A549 treated with AZD9567 at 1 μM for 4 hours (cell line): ENCODE results near the gene SOX8. TPM values are rescaled to one million over a fixed set of nuclear protein-coding genes. Genes with fewer than 3 reads are reported as not detected.

Experiments used
- total RNA-seq: library from RNA; stranded (reverse); fragments of 200-300 nt; extraction: Qiagen RNA extraction; gene quantifications from 5 replicates; pipeline ENCODE4 v1.2.3, GENCODE V29; 2022; ENCODE audit not compliant: insufficient read depth

The SOX8 gene
- 0.63 to 3.1 TPM (median 2.7 TPM) in 5 replicates for total RNA-seq

GRCh38 chr16:981695-982144 is at the start of gene SOX8:
TSS of gene SOX8 (plus strand) at chr16:981770. CDS start at chr16:981923, 153 bp downstream.

GRCh38 chr16:970766-971581 is 10.6 kb upstream of the SOX8 start, which contains the start of gene LMF1:
TSS of gene LMF1 (minus strand) at chr16:970984. CDS start at chr16:970980, 4 bp downstream.

Other genes starting within 250 kb of the SOX8 start
- gene CIAO3, start 240.8 kb upstream of the SOX8 start, total RNA-seq, result 21.6 to 27.5 TPM (median 25.4 TPM) in 5 replicates
- 1.6 to 2.8 TPM (median 2.2 TPM) in 5 replicates for gene MSLN, start 221.0 kb upstream of the SOX8 start, total RNA-seq
- 29.7 to 58.4 TPM (median 53.8 TPM) in 5 replicates for gene RPUSD1, start 193.4 kb upstream of the SOX8 start, total RNA-seq
- gene CHTF18, start 193.2 kb upstream of the SOX8 start, total RNA-seq, result 25.3 to 43.9 TPM (median 32.1 TPM) in 5 replicates
- gene GNG13, start 181.0 kb upstream of the SOX8 start, total RNA-seq, result 0.08 TPM in 1 of 5 replicates, not detected in the others
- 6.9 to 10.7 TPM (median 8.3 TPM) in 5 replicates for gene LMF1, start 10.8 kb upstream of the SOX8 start, total RNA-seq
- gene SSTR5, start 91.0 kb downstream of the SOX8 start, total RNA-seq, result 0.12 to 0.18 TPM (median 0.17 TPM) in 4 of 5 replicates, not detected in the other
- not detected in 5 replicates for gene C1QTNF8, start 114.5 kb downstream of the SOX8 start, total RNA-seq
- gene CACNA1H, start 171.3 kb downstream of the SOX8 start, total RNA-seq, result 10.7 to 14.8 TPM (median 14.3 TPM) in 5 replicates
- gene TPSG1, start 243.5 kb downstream of the SOX8 start, total RNA-seq, result 0.09 TPM in 1 of 5 replicates, not detected in the others
- gene TPSB2, start 248.4 kb downstream of the SOX8 start, total RNA-seq, result 0.06 to 0.07 TPM in 2 of 5 replicates, not detected in the others